Fibroblast of mammary gland (primary cell): ENCODE results near the gene LASP1.

Experiments used
- DNase-seq: peaks from one replicate; pipeline ENCODE4 v3.0.0-alpha.2; 2010; ENCODE audit warnings: low read depth
- H3K4me3 ChIP-seq: 2 replicates; pipeline ENCODE4 v1.5.1; 2011; ENCODE audit warnings: low read depth, mild to moderate bottlenecking, low read length, moderate library complexity; ENCODE audit not compliant: control insufficient read depth
- TF ChIP-seq, protein P1 (sequence below): conservative IDR thresholded peaks from 2 replicates; pipeline ENCODE4 v1.5.1; 2011; ENCODE audit warnings: low read depth, low read length, inconsistent platforms; ENCODE audit not compliant: control insufficient read depth, insufficient read depth

LASP1 gene

DNA sequence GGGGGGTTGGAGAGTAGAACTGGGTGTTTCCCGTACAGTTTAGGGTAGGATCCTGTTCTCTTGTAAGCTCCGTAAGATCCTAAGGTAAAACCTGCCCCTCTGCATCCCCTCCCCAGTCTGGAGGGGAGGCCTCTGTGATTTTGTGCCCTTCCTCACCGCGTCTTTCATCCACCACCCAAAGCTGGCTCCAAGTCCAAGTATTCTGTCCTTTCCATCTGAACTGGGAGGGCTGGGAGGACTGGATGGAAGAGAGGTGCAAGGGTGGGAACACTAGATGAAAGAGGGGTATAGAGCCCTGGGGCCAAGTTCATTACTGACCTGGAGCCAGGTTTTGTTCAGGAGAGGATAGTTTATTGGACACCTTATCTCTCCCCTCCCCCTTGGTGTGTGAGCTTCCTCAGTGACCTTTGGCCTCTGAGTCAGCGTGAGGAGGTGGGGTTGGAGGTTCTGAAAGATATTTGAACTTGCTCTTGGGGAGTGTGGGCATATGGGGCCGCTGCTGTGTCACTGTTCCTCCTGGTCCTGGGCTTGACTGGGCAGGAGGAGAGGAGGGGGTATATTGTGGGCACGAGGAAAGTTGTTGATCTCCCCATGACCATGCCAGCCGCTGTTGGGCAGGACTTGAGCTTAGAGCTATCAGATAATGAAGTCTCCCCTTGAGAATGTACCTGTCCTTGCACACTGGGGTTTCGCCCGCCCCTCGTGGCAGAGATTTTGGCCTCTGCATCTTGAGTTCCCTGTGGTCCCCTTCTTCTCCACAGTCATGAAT lies 1.6 kb downstream of the LASP1 start:
- TF ChIP-seq, protein P1, sequence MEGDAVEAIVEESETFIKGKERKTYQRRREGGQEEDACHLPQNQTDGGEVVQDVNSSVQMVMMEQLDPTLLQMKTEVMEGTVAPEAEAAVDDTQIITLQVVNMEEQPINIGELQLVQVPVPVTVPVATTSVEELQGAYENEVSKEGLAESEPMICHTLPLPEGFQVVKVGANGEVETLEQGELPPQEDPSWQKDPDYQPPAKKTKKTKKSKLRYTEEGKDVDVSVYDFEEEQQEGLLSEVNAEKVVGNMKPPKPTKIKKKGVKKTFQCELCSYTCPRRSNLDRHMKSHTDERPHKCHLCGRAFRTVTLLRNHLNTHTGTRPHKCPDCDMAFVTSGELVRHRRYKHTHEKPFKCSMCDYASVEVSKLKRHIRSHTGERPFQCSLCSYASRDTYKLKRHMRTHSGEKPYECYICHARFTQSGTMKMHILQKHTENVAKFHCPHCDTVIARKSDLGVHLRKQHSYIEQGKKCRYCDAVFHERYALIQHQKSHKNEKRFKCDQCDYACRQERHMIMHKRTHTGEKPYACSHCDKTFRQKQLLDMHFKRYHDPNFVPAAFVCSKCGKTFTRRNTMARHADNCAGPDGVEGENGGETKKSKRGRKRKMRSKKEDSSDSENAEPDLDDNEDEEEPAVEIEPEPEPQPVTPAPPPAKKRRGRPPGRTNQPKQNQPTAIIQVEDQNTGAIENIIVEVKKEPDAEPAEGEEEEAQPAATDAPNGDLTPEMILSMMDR: peak; percentile 27
- peak overlapping the region; percentile 97 for H3K4me3 ChIP-seq
- DNase-seq: peak; percentile 87

DNA sequence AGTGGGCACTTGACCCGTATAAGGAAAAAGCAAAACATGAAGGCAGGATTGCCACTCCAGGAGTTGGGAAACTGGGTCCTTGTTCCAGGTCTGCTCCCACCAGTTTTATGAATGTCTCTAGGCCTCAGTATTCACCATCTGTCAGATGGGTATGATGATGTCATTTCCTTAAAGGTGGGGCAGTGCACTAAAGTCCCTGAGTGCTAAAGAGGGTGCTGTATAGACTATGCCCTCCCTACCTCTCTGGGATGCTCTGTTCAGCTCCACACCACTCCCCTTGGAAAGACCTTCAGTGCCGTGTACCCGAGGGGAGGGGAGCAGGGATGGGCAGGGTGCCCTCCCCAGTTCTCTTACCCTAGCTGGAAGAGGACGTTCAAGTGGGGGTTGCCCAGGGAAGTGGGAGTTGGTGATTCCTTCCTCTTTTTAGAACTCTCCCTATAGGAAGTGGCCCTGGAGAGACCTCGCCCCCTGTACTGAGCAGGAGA lies 2.2 kb downstream of the LASP1 start:
- DNase-seq: no peak
- TF ChIP-seq, protein P1: no peak
- H3K4me3 ChIP-seq: peak overlapping the region; percentile 97

DNA sequence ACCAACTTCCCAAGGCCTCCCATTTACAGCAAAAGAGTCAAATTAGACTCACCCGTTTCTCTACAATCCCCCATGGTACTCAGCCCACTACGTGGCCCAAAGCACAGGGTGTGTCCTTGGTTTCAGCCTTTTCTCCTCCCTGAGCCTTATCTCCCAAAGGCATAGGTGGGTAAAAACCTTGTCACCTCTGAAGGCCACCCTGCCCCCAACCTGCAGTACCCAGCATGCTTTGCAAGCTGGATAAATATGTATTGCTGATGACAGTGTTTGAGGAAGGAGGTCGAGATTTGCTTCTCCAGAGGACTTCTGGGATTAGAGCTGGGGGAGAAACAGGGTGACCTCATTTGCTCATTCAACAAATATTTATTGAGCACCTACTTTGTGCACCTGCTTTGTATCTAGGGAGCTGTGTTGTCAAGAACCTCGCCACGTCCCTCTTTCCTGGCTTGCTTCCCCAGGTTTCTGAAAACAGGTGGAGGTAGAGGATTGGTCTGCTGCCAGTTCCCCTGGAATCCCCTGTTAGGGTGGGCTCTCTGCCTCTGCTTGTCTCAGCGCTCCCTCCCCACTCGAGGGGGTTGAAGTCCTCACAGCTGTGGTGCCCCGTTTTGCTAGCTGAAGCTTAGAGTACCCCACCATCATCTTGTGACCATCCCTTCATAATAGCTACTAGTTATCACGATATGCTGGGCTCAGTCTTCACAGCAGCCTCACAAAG lies 3.0 kb downstream of the LASP1 start:
- TF ChIP-seq, protein P1: no peak
- no peak for DNase-seq
- no peak overlapping the region for H3K4me3 ChIP-seq

DNA sequence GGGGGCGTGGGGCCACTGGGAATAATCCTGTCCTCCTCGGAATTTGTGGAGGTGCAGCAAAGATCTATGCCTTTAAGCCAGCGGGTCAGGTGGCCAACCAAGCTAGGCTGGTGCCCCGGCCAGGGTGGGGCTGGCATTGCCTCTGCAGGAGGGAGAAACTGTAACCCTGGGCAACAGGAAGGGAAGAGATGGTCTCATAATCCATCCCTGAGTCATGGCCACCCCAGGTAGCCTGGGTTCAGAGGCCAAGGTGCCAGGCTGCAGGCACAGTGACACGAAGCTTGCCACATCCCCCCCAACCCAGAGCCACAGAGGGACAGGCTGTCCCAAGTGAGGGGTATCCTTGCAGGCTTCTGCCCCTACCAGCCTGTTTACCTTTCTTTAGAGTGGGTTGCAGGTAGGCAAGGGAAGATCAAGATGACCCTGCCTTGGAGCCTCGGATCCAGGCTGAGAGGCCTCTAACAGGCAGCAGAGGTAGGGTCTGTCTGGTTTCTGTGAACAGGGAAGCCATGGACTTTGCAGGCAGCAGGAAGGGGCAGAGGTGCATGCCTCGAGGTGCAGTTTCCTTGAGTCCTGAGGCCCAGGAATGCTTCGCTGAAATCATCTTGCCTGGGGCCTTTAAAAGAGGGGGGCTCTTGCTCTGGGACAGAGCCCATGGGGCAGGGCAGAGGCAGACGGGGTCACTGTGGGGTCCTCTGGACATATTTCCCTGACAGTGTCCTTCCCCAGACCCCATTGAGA lies 4.0 kb downstream of the LASP1 start:
- TF ChIP-seq, protein P1: no peak
- H3K4me3 ChIP-seq: no peak overlapping the region
- DNase-seq: no peak

DNA sequence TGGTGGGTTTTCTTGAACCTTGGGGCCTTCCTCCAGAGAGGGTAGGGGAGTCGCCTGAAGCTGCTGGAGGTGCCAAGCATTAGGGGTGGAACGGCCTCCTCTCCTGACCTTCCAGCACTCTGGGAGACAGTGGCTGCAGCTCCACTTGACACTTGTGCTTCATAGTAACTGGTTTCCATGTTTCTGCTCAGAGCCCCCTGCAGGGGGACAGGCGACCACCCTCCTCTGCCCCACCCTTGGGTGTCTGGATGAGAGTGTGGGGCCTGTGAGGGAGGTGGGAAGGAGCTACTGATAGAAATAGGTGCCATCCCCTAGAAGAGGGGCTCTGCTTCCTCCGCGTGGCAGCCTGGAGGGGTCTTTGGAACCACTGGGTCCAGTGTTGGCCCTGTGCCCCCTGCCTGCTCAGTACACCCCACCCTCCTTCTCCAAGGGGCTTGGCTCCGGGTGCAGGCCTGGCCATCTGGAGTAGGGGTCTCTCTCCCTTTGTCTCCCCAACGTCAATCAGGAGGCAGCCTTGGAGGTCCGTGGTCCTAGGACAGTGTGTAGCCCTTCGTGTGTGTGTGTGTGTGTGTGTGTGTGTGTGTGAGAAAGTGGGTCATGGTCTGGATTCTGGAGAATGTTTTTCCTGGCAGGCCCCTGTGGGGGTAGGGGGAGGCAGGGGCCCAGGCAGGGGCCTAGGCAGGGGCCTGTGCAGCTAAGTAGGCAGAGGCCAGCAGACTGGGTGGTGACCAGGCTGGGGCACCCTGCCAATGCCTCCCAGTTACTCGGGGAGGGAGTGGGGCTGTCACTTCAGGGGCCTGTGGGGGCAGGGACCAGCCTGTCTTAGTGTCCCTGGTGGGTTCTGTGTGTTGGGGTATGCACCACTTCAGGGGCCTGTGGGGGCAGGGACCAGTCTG lies 4.9 kb downstream of the LASP1 start:
- no peak for DNase-seq
- TF ChIP-seq, protein P1: no peak
- no peak overlapping the region for H3K4me3 ChIP-seq

- H3K4me3 ChIP-seq: no peak overlapping the region
- TF ChIP-seq, protein P1: no peak
- no peak for DNase-seq
These were observed 5.7 kb downstream of the LASP1 start for GRCh38 chr17:38875477-38876075.
